Measurements from ENCODE around the gene LHPP.

DNA sequence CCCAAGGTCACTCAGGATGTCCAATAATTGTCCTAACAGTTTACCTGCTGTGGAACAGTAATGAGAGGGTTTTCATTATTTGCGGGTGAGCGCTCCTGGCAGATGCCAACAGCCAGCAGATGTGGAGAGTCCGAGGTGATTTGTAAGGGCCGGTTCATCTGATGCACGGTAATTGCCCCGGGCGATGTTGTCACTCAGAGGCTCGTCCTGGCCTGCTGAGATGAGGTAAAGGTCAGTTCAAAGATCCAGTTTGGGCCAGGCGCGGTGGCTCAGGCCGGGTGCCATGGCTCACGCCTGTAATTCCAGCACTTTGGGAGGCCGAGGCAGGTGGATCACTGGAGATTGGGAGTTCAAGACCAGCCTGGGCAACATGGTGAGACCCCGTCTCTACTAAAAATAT, 16.9 kb downstream of the LHPP start:
- TF ChIP-seq CTCF (IDR thresholded peaks at IDR 0.05; ENCODE audit: low read length) (no peak), EZH2 (IDR thresholded peaks at IDR 0.05; ENCODE audit: borderline replicate concordance, low read length) (no peak)
